Activated naive CD4-positive, alpha-beta T cell treated with anti-CD3 and anti-CD28 coated beads for 36 hours (primary cell): Measurements from ENCODE around the gene DRC1. TPM values are rescaled to one million over a fixed set of nuclear protein-coding genes. Genes with fewer than 3 reads are reported as not detected.

Source experiments
- CTCF ChIA-PET: fragments of 350-600 bp; sonication (Branson Sonifier 250); formaldehyde crosslinking; loops from one replicate; lab custom pipeline; 2021; ENCODE audit warnings: antibody characterized with exemption; lab: Charles Lee
- DNase-seq: peaks from one replicate; pipeline ENCODE4 v3.0.0-alpha.2; 2020
- H3K27ac Mint-ChIP-seq: one replicate; pipeline ENCODE4 v1.8.0; 2021; ENCODE audit warnings: mild to moderate bottlenecking, mixed read lengths
- H3K27me3 Mint-ChIP-seq: one replicate; pipeline ENCODE4 v1.8.0; 2021; ENCODE audit warnings: low read depth, mixed read lengths
- H3K36me3 Mint-ChIP-seq: one replicate; pipeline ENCODE4 v1.8.0; 2021; ENCODE audit warnings: low read depth, mixed read lengths
- H3K4me1 Mint-ChIP-seq: one replicate; pipeline ENCODE4 v1.8.0; 2021; ENCODE audit warnings: low read depth, mixed read lengths
- H3K4me3 Mint-ChIP-seq: one replicate; pipeline ENCODE4 v1.8.0; 2021; ENCODE audit warnings: mild to moderate bottlenecking, moderate library complexity, mixed read lengths
- H3K9me3 Mint-ChIP-seq: one replicate; pipeline ENCODE4 v1.8.0; 2021; ENCODE audit warnings: mixed read lengths
- intact Hi-C: fragments of 100-400 bp; cut with micrococcal nuclease; formaldehyde crosslinking; loops from one replicate; pipeline ENCODE4 v1.15.1; 2023
- total RNA-seq, 2 experiments: library from RNA; stranded (reverse); gene quantifications; one replicate each; pipeline ENCODE4 v1.2.3, GENCODE V29; 2021

Gene DRC1
- total RNA-seq, 2 experiments from 2014 or later: not detected

DNA sequence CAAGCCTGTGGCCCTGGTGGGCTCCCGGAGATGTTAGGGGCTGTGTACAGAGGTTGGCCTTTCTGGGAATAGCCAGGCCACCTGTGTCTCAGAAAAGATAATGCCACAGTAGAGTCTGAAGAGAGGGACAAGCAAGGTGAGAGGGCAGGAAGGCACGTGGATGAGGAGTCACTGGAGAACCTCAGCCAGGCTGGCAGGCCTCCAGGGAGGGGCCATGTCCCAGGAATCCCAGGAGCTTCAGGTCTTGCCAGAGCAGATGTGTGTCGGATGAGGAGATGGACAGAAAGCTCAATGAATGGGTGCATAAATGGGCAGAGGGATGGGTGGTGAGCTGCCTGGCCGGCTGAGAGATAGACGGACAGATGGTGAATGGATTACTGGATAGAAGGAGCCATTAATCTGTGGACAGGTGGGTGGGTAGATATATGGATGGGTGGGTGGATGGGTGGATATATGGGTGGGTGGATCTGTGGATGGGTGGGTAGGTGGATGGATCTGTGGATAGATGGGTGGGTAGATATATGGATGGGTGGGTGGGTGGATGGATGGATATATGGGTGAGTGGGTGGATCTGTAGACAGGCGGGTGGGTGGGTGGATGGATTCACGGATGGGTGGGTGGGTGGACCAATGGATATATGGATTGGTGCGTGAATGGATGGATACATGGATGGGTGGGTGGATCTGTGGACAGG, 84.2 kb downstream of the DRC1 start:
- DNase-seq: no peak
- Mint-ChIP-seq H3K9me3 (no peaks in the 10 kb centered on the region), H3K27me3 (no peaks in the 10 kb centered on the region), H3K27ac (no peak overlapping the region), H3K36me3 (no peaks in the 10 kb centered on the region), H3K4me3 (no peak overlapping the region), H3K4me1 (no peaks in the 10 kb centered on the region)
- CTCF ChIA-PET: no interaction called here
- intact Hi-C loops: no loop called here

DNA sequence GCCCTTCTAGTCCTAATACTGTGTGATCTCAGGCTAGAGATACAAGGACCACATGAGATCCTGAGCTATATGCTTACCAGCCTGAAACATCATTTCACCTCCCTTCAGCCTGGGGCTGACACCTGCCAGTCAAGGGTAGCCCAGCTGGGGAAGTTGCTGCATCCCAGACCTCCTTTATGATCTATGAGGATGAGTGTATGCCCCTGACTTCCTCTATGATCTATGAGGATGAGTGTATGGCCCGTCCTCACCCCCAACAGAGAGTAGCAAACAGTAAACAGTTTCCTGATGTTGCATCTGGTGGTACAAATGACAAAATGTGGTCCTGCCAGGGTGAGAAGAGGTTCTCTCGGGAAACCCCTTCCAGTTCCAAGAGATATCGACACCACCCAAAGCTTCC, 85.1 kb downstream of the DRC1 start:
- no peaks in the 10 kb centered on the region for H3K36me3 Mint-ChIP-seq
- intact Hi-C loops: no loop called here
- no peaks in the 10 kb centered on the region for H3K4me1 Mint-ChIP-seq
- no peaks in the 10 kb centered on the region for H3K9me3 Mint-ChIP-seq
- no peak overlapping the region for H3K27ac Mint-ChIP-seq
- CTCF ChIA-PET: interaction anchor here (0.8 kb wide), 1 partner anchor 39 kb away, joined by 3 read pairs; no protein-coding TSS in a partner anchor
- no peak overlapping the region for H3K4me3 Mint-ChIP-seq
- DNase-seq: no peak
- no peaks in the 10 kb centered on the region for H3K27me3 Mint-ChIP-seq

DNA sequence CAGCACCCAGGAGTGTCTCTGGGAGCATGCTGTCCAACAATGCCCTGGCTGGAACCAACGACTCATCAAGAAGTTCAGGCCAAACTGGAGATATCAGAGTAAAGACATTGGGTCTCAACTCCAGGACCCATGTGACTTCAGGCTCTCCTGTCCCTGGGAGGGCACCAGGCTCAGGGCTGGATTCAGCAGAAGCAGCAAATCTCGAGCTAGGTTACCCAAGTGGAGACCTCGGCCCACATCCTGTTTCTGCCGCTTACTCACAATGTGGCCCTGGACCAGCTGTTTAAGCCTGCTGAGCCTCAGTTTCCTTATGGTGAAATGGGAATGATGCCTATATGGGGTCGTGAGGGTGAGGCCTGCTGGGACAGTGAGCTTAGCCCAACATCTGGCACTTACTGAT, 85.5 kb downstream of the DRC1 start:
- Mint-ChIP-seq H3K9me3 (no peaks in the 10 kb centered on the region), H3K4me1 (no peaks in the 10 kb centered on the region), H3K27ac (no peak overlapping the region), H3K36me3 (no peaks in the 10 kb centered on the region), H3K4me3 (no peak overlapping the region), H3K27me3 (no peaks in the 10 kb centered on the region)
- CTCF ChIA-PET: interaction anchor here (0.8 kb wide), 1 partner anchor 40 kb away, joined by 3 read pairs; no protein-coding TSS in a partner anchor
- no peak for DNase-seq
- intact Hi-C loops: no loop called here

DNA sequence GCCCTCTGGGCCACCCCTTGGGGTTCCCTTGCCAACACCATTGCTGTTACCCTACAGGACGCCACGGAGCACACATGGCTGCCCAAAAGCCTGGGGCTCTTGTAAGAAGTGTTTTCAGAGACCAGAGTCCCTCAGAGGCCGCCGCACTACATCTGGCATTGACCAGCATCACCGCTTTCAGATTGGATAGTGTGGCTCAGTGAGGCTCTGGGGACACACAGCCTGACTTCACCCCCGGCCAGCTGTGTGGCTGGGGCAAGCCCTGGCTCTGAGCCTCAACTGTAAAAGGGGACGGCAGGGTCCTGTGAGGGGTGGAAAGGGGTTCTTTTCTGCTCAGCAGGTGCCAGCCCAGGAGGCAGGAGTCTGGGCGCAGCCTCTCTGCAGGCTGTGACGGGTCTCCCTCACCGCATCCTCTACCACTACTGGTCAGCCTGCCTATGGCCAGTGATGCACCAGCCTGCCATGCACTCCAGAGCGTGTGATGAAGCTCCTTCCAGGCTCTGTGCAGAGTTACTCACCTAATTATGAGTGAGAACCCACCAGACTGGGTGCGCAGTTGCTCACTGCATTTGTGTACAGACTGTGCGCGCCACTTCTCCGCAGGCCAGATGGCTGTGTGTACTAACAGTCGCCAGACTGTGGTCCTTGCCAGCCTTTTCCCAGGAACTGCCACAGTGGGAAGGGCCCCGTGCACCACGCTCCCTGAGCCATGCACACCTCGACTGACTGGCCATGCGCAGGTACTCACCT, 86.9 kb downstream of the DRC1 start:
- intact Hi-C loops: no loop called here
- peaks cover 3% of the 10 kb centered on the region for H3K4me1 Mint-ChIP-seq
- no peaks in the 10 kb centered on the region for H3K9me3 Mint-ChIP-seq
- no peaks in the 10 kb centered on the region for H3K27me3 Mint-ChIP-seq
- no peak overlapping the region for H3K27ac Mint-ChIP-seq
- H3K36me3 Mint-ChIP-seq: no peaks in the 10 kb centered on the region
- CTCF ChIA-PET: no interaction called here
- no peak for DNase-seq
- H3K4me3 Mint-ChIP-seq: no peak overlapping the region

DNA sequence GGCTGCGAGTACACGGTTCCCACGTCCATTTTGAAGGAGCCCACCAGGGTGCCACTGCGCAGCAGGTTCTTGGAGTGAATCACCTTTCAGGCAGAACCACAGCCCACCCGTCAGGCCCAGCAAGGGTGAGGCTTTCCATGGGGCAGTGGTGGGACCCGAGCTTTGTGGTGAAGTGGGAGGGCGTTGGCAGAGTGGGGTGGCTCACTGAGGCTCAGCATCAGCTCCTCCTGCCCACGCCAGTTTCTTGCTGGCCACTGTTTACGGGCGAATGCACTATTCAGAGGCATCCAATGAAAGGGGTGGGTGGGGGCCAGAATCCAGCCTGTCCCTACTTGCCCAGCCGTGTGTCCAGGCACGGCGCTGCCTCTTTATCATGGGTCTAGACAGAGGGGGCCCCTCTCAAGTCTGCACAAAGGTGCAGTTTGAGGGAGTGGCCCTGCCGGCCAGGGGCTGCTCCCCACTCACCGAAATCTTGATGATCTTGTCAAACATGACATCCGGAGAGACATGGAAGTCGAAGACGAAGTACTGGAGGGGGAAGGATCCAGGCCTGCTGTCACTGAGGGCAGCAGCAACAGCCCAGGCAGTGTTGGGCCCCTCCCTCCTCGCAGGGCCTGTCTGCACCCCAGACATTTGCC, 87.6 kb downstream of the DRC1 start:
- Mint-ChIP-seq H3K27me3 (no peaks in the 10 kb centered on the region), H3K36me3 (no peaks in the 10 kb centered on the region), H3K4me3 (no peak overlapping the region), H3K27ac (no peak overlapping the region), H3K9me3 (no peaks in the 10 kb centered on the region), H3K4me1 (peaks cover 4% of the 10 kb centered on the region)
- intact Hi-C loops: no loop called here
- CTCF ChIA-PET: interaction anchor here (1.7 kb wide), 1 partner anchor 15 kb away, joined by 3 read pairs; no protein-coding TSS in a partner anchor
- DNase-seq: no peak

DNA sequence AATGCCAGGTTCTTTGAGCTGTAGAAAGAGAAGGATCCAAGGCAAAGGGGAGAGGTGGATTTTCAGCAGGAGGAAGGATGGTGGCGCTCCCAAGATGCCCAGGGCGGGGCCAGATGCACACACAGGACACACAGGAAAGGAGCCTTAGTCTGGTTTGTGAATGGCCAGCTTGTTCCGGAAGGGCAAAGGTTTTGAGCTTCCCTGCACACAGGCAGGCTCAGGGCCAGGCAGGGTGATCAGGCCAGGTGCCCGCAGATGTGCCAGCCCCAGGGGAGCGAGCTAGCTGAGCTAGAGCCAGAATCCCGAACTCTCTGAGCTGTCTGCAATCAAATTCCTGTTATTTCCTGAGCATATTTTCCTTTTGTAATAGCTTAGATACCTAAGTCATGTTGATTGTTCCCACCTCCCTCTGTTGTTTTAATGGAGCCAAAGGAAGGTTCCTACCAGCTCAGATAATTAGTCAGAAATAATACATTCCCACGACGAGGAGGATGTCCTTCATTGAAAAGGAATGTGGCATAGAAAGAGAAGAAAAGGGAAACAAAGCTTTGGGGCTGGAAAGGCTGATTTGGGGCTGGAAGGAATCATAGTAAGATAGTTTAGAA, 89.9 kb downstream of the DRC1 start:
- Mint-ChIP-seq H3K4me3 (no peak overlapping the region), H3K36me3 (no peaks in the 10 kb centered on the region), H3K27ac (no peak overlapping the region), H3K27me3 (no peaks in the 10 kb centered on the region), H3K4me1 (peaks cover 4% of the 10 kb centered on the region), H3K9me3 (no peaks in the 10 kb centered on the region)
- CTCF ChIA-PET: interaction anchor here (0.7 to 1.5 kb wide), 3 partner anchors 11 to 28 kb away, joined by 3 to 4 read pairs (median 4); no protein-coding TSS in a partner anchor
- DNase-seq: no peak
- intact Hi-C loops: no loop called here

DNA sequence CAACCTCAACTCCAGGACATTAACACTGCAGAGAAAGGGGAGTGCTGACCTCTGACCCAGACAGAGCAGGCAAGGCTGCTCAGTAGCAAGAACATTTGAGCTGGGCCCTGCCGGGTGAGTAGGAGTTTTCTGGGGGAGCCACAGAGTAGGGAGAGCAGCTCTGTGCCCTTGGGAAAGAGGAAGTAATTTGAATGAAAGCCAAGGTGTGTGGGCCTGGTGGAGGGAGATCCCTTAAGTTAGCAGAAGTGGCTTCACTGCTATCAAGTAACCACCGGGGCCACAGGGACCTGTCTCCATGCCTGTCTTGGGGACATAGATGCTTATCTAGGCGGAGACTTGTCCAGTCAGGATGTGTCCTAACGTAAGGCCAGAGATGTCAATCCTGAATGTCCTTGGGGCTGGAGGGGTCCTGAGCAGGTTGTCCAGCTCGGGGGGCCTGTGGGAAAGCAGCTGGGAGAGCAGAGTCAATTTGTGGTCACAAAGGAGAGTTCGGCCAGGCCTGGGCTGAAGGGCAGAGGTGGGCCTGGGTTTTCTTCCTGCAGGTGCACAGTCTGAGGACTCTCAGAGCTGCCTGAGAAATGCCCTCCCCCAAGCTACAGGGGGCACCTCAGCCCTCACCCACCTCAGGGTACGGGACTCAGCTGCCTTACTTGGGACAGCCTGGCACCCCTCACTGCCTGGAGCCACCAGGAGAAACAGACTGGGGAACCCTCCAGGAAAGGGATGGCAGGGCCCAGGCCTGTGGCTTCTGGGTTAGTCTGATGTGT, 91.2 kb downstream of the DRC1 start:
- CTCF ChIA-PET: interaction anchor here (1.5 kb wide), 1 partner anchor 27 kb away, joined by 4 read pairs; no protein-coding TSS in a partner anchor
- H3K4me3 Mint-ChIP-seq: no peak overlapping the region

DNA sequence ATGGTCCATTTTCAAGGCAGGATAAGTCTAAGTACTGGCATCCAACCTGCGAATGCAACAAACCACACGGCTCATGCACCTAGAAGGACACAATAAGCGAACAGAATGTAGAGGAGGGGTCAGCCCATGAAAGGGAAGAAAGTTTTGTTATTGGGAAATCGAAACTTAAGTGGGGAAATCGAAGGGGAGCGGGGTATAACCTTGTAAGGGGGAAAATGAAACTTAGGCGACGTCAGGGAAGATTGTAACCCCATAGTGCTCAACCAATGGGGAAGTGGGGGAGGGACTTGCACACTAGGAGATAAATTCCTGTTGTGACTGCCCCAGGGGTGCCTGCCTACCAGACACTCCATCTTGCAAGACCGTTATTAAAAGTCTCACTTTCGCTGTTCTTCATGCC, 91.8 kb downstream of the DRC1 start:
- CTCF ChIA-PET: no interaction called here
- Mint-ChIP-seq H3K4me3 (no peak overlapping the region), H3K9me3 (no peaks in the 10 kb centered on the region), H3K36me3 (no peaks in the 10 kb centered on the region), H3K27ac (no peak overlapping the region), H3K27me3 (no peaks in the 10 kb centered on the region), H3K4me1 (peaks cover 4% of the 10 kb centered on the region)
- intact Hi-C loops: no loop called here
- no peak for DNase-seq

More for the DNA sequence above, 91.2 kb downstream of the DRC1 start:
- Mint-ChIP-seq H3K4me1 (peaks cover 4% of the 10 kb centered on the region), H3K9me3 (no peaks in the 10 kb centered on the region), H3K36me3 (no peaks in the 10 kb centered on the region), H3K27ac (no peak overlapping the region), H3K27me3 (no peaks in the 10 kb centered on the region)
- intact Hi-C loops: no loop called here
- no peak for DNase-seq

DNA sequence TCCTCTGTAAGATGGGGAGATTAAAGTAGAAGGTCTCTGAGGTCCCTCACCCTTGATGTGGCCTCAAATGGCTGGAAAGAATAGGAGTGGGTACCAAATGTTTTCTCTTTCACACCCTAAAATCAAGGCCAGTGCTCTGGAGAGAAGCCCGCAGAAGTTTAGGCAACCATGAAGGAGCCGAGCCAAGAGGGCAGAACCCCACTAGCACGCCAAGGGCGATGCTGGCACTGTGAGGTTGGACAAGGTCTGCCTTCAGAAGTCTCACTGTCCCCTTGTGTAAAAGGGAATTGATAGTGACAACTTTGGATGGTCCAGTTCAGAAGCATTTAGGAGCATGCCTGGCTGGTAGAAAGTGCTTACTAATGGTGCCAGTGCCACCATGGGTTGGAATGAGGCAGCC, 92.5 kb downstream of the DRC1 start:
- Mint-ChIP-seq H3K4me1 (peaks cover 4% of the 10 kb centered on the region), H3K4me3 (no peak overlapping the region), H3K36me3 (no peaks in the 10 kb centered on the region), H3K27me3 (no peaks in the 10 kb centered on the region), H3K27ac (no peak overlapping the region), H3K9me3 (no peaks in the 10 kb centered on the region)
- DNase-seq: no peak
- CTCF ChIA-PET: no interaction called here
- intact Hi-C loops: no loop called here

DNA sequence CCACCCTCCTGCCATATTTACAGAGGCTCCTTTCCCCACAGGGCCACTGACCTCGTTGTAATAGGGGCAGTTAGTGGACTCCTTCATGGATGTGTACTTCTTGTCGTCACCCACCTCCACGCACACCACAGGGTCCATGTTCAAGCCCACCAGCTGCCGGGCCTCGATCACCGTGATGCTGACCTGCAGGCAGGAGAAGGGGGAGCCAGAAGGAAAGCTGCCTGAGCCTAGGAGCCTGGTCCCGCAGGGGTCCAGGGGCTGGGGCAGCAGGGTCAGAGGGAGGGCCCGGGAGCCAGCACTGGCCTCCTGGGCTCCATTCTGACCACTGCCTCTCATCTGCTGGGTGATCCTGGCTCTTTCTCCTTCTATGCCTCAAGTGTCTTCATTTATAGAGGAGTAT, 93.2 kb downstream of the DRC1 start:
- H3K27me3 Mint-ChIP-seq: no peaks in the 10 kb centered on the region
- no peak overlapping the region for H3K27ac Mint-ChIP-seq
- no peak for DNase-seq
- CTCF ChIA-PET: no interaction called here
- H3K9me3 Mint-ChIP-seq: no peaks in the 10 kb centered on the region
- intact Hi-C loops: no loop called here
- peaks cover 4% of the 10 kb centered on the region for H3K4me1 Mint-ChIP-seq
- H3K36me3 Mint-ChIP-seq: no peaks in the 10 kb centered on the region
- no peak overlapping the region for H3K4me3 Mint-ChIP-seq

DNA sequence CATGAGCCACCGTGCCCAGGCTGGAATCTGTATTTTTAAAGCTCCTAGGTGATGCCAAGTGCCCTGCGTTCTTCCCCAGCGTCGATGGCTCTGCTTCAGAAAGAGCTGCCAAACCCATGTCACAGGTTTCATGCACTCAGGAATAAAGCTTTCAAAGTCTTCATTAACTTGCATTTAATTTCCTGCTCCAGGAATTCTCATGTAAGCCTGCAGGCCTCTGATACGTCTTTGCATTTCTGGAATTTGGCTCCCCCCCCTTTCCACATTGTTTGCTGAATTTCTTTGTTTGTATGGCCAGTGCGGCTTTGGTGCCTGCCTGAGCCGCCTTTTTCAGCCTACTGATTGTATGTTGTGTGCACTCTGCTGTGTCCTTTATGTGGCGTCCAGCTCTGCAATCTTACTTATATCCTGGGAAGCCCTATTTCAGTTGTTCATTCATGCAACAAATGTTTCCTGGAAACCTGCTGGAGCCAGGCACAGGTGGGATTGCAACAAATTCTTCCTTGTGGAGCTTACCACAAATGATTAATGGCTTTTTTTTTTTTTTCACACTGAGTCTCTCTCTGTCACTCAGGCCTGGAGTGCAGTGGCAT, 94.1 kb downstream of the DRC1 start:
- CTCF ChIA-PET: interaction anchor here (1.2 kb wide), 1 partner anchor 10 kb away, joined by 4 read pairs; no protein-coding TSS in a partner anchor
- H3K9me3 Mint-ChIP-seq: no peaks in the 10 kb centered on the region

More for the DNA sequence above, 94.1 kb downstream of the DRC1 start:
- no peak overlapping the region for H3K4me3 Mint-ChIP-seq
- H3K27ac Mint-ChIP-seq: no peak overlapping the region
- H3K36me3 Mint-ChIP-seq: no peaks in the 10 kb centered on the region
- intact Hi-C loops: no loop called here
- DNase-seq: no peak
- H3K4me1 Mint-ChIP-seq: peaks cover 4% of the 10 kb centered on the region
- H3K27me3 Mint-ChIP-seq: no peaks in the 10 kb centered on the region
